NCI-H1436 (cell line): Measurements from ENCODE around the gene USP32.

ENCODE experiments used
- DNase-seq: peaks from one replicate; lab custom pipeline; 2025; lab: John Stamatoyannopoulos, UW

Gene USP32

DNA sequence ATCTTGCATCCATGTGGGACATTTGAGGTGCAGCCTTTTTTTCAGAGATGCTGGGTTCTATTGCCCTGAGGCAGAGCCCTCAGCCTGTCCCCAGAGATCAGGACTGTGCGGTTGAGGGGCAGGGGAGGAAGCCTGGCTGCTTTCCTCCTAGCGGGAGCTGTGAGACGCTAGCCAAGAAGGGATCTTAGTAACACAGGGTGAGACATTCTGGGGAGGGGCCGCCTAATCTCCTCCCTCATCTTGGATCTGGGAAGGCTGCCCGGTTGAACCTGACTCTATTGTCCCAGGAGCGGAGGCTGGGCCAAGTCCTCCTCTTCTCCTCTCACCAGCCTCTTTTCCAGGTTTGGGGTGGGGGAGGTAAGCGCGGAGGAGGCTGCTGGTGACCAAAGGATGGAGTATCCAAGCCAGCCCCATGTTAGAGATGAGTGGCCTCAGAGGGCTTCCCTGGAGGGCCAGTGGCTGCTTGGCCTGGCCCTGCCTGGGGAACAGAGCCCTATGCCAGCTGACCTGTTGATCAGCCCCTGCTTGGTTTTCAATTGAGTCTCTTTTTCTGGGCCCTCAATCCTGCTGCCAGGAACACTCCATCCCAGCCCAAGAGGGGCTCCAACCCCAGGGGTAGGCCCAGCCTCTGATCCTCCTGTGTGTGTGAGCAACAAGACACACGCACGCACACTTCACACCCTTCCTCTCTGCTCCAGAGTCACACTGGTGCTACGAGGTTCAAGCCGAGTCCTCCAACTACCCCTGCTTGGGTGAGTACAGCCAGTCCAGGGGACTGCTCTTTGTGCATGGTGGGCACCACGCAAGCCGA lies 237.1 kb downstream of the USP32 start:
- no peak for DNase-seq

DNA sequence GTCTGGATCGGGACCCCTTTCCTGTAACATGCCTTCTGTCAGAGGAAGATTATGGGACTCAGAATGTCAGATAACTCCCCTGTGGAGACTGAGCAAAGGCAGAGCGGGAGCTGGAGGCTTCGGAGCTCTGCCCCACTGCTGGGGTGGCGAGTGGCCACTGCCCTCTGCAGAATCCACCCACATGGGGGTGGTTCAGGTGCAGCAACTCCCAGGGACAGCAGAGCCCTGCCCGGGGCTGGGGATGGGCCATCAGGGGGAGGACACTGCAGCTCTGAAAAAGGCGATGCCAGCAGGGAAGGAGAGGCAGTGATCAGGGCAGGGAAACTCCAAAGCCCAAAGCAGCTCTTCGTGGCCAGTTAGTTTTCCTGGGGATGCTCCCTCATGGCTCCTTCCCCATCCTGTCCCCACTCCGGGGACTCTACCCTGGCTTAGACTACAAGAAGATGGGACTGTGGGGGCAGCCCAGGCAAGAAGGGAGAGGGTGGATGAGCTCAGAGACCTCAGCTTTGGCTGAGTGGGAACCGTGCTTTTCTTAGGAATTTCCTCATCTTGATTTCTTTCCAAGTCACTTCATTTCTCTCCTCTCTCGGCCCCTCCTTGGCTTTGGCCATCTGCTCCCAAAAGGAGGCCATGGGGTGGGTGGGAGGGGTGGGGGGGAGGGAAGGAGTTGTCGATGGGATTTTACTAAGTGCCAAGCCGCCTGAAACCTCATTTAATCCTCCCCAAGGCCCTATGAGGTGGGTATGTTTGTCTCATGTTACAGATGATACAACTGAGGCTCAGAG lies 238.1 kb downstream of the USP32 start:
- no peak for DNase-seq

DNA sequence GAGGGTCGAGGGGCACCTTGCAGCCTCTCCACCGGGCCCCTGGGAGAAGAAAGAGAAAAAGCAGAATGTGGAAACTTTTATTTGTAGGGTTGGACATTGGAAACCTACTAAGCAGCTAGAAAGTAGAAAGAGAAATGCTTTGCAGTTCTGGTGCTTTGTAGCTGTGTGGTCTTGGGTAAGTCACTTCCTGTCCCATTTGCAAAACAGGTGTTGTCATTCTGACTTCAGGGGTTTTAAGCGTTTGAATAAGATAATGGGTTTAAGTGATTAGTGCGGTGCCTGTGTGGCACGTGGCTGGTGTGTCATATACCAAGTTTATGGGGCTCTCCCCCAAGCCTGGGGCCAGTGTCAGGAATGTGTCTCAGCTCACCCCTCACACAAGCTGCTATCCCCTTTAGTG lies 240.6 kb downstream of the USP32 start:
- DNase-seq: no peak

GRCh38 chr17:60149691-60150582 lies 242.0 kb downstream of the USP32 start, which contains the start of gene CA4:
Gene CA4, plus strand, starts transcription at chr17:60149973. Its CDS starts 62 bp downstream, at chr17:60150035.
- no peak for DNase-seq

- DNase-seq: no peak
These were observed 243.6 kb downstream of the USP32 start for GRCh38 chr17:60148373-60148772.

DNA sequence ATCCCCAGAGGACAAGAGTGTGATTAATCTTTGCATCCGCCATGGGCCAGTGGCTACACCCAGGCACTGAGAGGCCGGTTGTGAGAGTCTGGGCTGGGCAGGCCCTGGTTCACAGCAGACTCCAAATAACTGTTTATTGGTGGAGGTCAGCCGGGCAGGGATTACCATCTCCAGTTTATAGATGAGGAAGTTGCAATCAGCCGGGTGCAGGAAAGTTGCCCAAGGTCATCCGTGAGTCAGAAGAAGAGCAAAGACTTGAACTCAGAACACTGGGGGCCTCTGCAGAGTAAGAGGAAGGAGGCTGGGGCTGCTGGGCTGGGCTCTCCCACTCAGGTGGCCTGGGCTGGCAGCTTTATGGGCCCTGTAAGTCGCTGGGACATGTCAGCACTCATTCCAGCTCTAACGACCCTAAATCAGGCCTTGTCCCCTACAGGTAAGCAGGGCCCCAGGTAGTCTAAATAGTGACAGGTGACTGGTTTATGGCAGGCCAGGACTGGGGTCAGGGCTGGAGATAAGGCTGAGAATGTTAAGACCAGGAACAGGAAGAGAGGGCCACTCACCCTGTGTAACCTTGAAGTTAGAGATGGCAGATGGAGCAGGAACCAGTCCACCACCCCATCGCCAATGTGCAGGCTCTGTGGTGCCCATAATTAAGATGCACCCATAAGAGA lies 244.2 kb downstream of the USP32 start:
- no peak for DNase-seq

DNA sequence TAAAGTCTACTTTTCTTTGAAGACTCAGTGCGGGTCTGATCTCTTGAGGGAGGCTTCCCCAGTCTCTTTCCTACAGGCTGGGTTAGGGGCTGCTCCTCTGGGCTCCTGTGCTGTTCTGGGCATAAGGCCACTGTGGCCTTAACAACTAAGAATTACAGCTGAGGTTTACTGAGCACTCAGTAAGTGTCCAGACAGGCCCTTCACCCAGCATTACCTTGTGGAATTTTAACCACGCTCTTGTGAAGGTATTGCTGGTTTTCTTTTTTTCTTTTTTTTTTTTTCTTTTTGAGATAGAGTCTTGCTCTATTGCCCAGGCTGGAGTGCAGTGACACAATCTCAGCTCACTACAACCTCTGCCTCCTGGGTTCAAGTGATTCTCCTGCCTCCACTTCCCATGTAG lies 245.7 kb downstream of the USP32 start:
- DNase-seq: no peak

DNA sequence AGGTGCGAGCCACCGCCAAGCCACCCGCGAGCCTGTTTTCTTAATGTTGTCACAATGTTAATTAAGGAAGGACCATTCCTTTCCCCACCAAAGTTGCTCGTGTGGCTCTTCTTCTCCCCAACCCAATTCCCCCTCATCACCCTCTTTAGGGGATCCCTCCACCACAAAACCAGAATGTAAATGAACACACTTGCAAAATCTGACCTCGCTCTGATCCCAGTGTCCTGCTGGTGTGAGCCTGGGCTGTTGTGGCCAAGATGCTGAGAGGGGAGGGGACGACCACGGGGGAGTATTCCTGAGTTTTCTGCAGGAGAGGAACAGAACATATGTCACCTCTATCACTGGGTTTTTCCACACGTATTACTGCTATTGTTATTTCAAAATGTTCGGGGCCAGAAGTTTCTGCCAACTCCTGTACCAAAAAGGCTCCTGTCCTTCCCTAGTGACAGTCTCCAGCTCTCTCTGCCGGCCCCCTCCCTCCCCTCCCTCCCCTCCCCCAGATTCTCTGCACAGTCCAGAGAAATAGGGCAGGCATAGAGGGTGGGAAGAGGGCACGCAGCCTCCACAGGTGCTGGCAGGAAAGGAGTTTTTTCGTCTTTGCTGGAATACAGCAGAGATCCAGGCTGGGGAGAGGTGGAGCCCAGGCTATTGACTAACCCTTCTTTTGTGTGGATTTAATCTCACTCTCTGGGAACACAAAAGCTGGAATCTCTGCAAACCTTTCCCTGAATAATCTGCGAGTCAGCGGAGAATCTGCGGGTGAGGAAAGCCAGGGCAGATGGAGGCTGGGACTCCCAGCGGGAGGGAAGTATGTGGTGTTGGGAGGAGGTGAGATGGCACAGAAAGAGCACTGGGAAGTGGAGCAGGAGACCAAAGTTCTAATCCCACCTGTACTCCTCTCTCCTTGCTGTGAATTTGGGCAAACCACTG lies 246.7 kb downstream of the USP32 start:
- no peak for DNase-seq

- peak; percentile 84 for DNase-seq
These were observed 248.9 kb downstream of the USP32 start for GRCh38 chr17:60142872-60143499.

DNA sequence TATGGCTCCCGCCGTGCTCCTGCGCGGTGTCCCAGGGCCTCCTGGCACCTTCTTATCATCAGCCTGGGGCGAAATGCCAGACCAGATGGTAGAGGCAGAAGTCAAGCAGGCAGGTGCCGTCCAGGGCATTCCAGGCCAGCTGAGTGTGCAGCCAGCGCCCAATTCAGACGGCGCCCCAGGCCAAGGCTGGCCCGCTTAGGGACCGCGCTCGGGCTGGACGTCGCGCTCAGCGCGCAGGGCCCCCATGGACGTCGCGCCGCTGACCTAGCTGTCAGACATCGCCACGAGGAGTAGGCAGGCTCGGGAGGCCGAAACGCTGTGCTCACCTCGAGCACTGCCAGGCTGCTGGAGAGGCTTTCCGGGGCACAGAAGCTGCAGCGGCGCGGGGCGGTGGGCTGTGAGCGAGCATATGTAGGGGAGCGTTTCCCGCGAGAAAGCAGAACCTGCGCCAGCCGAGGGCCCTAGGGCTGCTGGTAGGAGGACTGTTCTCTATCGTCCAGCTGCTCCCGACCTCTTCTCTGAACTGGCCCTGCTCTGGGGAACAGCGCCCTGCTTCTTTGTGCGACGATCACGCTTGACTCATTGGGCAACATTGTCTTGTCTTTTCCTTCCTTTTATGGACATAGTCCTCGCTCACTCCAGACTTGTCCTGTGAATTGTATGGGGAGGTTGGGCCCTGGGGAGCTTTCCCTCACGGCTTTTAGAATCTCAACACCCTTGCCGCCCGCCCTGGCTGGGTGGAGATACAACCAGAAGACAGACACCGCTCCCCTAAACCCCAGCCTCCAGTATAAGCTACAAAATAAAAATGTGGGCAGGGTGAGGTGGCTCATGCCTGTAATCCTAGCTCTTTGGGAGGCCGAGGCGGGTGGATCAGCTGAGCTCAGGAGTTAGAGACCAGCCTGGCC lies 250.6 kb downstream of the USP32 start:
- DNase-seq: no peak

- DNase-seq: no peak
These were observed 252.3 kb downstream of the USP32 start for GRCh38 chr17:60139438-60140285.

GRCh38 chr17:60138769-60139437 lies 253.0 kb downstream of the USP32 start:
- DNase-seq: no peak

GRCh38 chr17:60137731-60138130 lies 254.2 kb downstream of the USP32 start:
- no peak for DNase-seq

DNA sequence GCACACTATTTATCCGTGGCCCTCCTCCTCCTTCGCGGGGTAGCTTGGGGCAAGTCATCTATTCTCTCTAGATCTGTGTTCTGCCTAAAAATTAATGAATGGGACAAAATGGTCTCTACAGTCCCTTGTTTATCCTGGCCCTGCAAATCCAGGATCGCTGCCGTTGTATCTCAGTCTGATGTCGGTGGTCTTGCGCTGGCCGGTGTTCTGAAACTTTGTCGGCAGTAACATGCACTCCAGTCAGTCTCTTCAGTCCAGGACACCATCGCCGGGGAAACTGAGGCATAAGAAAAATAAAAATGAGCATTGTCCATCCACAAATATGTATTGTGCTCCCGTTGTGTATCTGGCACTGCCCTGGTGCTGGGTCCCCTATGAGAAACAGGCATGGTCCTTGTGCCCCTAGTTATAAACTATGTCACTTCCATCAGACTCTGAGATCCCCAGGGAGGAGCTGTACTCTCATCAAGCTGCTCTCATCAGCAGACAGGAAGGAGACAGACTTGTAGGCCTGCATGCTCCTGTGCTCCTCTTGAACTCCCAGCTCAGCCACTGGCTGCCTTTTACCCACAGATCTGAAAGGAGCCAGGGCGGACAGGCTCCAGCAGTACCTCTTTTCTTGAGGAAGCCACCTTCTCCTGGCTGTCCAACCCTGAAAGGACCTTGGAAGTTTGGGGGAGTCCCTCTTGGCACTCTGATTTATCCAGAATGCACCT lies 255.8 kb downstream of the USP32 start:
- no peak for DNase-seq

DNA sequence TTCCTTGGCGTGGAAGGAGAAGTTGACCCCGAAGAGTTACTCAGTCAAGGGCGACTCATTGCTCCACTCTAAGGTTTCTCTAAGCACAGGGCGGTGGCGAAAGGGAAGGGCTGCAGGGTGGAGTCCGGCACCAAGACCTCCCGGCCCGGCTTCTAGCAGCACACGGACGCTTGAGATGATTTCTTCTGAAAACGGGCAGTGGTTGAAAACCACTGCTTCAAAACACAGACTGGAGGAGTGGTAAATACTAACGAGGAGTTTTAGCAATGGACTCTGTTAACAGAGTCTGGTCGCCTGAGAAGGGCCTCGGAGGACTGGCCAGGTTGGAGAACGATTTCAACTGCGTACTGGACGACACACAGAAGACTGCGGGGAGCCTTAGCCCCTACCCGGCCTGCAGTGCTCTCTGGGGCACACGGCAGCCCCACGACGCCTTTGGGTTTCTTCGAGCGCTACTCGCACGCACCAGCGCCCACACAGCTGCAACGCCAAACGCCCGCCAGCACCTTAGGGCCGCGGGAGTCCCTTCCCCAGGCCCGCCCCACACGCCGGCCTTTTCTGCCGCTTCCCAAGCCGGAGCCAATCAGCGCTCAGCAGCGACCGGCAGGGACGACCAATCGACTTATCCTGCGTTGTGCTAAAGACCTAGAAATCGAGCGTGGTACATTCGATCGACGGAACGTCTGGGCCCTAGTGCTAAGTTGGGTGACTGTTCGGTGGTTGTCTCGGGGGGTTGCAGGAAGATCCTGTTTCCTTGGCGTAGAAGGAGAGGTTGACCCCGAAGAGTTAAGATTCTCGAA lies 256.6 kb downstream of the USP32 start:
- peak; percentile 92 for DNase-seq
